H1 (cell line): ENCODE measurements around the gene CRHR2. TPM values are rescaled to one million over a fixed set of nuclear protein-coding genes. Genes with fewer than 3 reads are reported as not detected.

ENCODE experiments used
- CTCF ChIA-PET: fragments of 300-600 bp; sonication (Branson Sonifier 250); formaldehyde crosslinking; loops from one replicate; lab custom pipeline; 2021; ENCODE audit not compliant: partially characterized antibody; lab: Charles Lee
- POLR2A ChIA-PET: fragments of 300-600 bp; sonication (Branson Sonifier 250); formaldehyde crosslinking; loops from one replicate; lab custom pipeline; 2021; ENCODE audit warnings: inconsistent platforms; ENCODE audit not compliant: partially characterized antibody; lab: Charles Lee
- DNase-seq, 2 experiments: peaks; one replicate each; pipeline versions ENCODE4 v3.0.0 to v3.0.0-alpha.2; 2010 to 2022; ENCODE audit warnings: low spot score in 2 of 2, low read depth in 1 of 2, mixed read lengths in 1 of 2
- FAIRE-seq: peaks from 2 replicates; lab custom pipeline; 2011; peaks lifted over from hg19 to GRCh38; lab: Jason Lieb, UNC
- H2AFZ ChIP-seq: 2 replicates; pipeline ENCODE4 v1.8.1; 2012; ENCODE audit warnings: low read length, inconsistent platforms
- H2AK5ac ChIP-seq: 2 replicates; pipeline ENCODE4 v1.6.1; 2013; ENCODE audit warnings: low read depth, low read length
- H2BK120ac ChIP-seq: replicated peaks from 2 replicates; pipeline ENCODE3; 2013; ENCODE audit warnings: low read depth, low read length, inconsistent platforms
- H2BK12ac ChIP-seq: 2 replicates; pipeline ENCODE4 v1.6.1; 2013; ENCODE audit warnings: low read depth, low read length
- H2BK15ac ChIP-seq: 2 replicates; pipeline ENCODE4 v1.6.1; 2013; ENCODE audit warnings: low read length
- H2BK20ac ChIP-seq: 2 replicates; pipeline ENCODE4 v1.6.1; 2013; ENCODE audit warnings: low read length
- H2BK5ac ChIP-seq: 2 replicates; pipeline ENCODE4 v1.6.1; 2013; ENCODE audit warnings: low read depth, low read length
- H3K14ac ChIP-seq: 2 replicates; pipeline ENCODE4 v1.6.1; 2013; ENCODE audit warnings: inconsistent platforms; ENCODE audit not compliant: insufficient read length
- H3K18ac ChIP-seq: 2 replicates; pipeline ENCODE4 v1.6.1; 2013; ENCODE audit warnings: low read length; ENCODE audit errors: extremely low read depth
- H3K23ac ChIP-seq: 2 replicates; pipeline ENCODE4 v1.6.1; 2013; ENCODE audit warnings: inconsistent platforms; ENCODE audit not compliant: insufficient read length
- H3K23me2 ChIP-seq: 2 replicates; pipeline ENCODE4 v1.6.1; 2013; ENCODE audit warnings: low read depth, low read length
- H3K27ac ChIP-seq: 2 replicates; pipeline ENCODE4 v1.6.1; 2011; ENCODE audit warnings: low read depth, low read length, inconsistent platforms
- H3K27me3 ChIP-seq, 4 experiments: replicated peaks in 1 of 4; 1 replicate in 1 of 4; 2 replicates in 3 of 4; pipeline versions ENCODE4 v1.6.1 to v1.8.1; 2011 to 2013; ENCODE audit warnings: low read length in 3 of 4, mild to moderate bottlenecking in 3 of 4, inconsistent platforms in 2 of 4, mixed read lengths in 2 of 4, moderate library complexity in 1 of 4; ENCODE audit not compliant: control insufficient read depth in 3 of 4, insufficient read depth in 3 of 4; ENCODE audit errors: extremely low read depth in 1 of 4
- H3K36me3 ChIP-seq, 4 experiments: 2 replicates each; pipeline versions ENCODE4 v1.6.1 to v1.8.1; 2011 to 2013; ENCODE audit warnings: mild to moderate bottlenecking in 4 of 4, low read length in 3 of 4, moderate library complexity in 2 of 4, control low read depth in 1 of 4, inconsistent platforms in 1 of 4; ENCODE audit not compliant: insufficient read depth in 4 of 4, control insufficient read depth in 2 of 4
- H3K4ac ChIP-seq: replicated peaks from 2 replicates; pipeline ENCODE3; 2013; ENCODE audit warnings: low read length, low read depth, mixed read lengths, inconsistent platforms; ENCODE audit not compliant: insufficient read length
- H3K4me1 ChIP-seq, 4 experiments: replicated peaks in 1 of 4; 1 replicate in 1 of 4; 2 replicates in 3 of 4; pipeline versions ENCODE4 v1.6.1 to v1.8.1; 2011 to 2013; ENCODE audit warnings: low read length in 3 of 4, inconsistent platforms in 2 of 4, mixed read lengths in 1 of 4; ENCODE audit not compliant: insufficient read depth in 4 of 4, control insufficient read depth in 3 of 4
- H3K4me2 ChIP-seq, 2 experiments: 2 replicates each; pipeline versions ENCODE4 v1.6.1 to v1.8.1; 2011 to 2013; ENCODE audit warnings: low read depth in 2 of 2, low read length in 2 of 2, control low read depth in 1 of 2, inconsistent platforms in 1 of 2, mild to moderate bottlenecking in 1 of 2; ENCODE audit not compliant: insufficient read depth in 1 of 2
- H3K4me3 ChIP-seq, 4 experiments: fragments of 200-600, 300-600 bp in 1 of 4; sonication (generic), shearing (Covaris generic), sonication (Bioruptor Twin) in 1 of 4; 2 replicates each; pipeline versions ENCODE4 v1.5.1 to v1.8.1; 2011 to 2016; ENCODE audit warnings: low read length in 4 of 4, low read depth in 3 of 4, control low read depth in 2 of 4, inconsistent platforms in 2 of 4, mild to moderate bottlenecking in 2 of 4, mixed read lengths in 1 of 4, moderate library complexity in 1 of 4; ENCODE audit not compliant: insufficient read depth in 2 of 4; ENCODE audit errors: extremely low read depth in 1 of 4
- H3K56ac ChIP-seq: replicated peaks from 2 replicates; pipeline ENCODE3; 2013; ENCODE audit warnings: low read depth, mild to moderate bottlenecking, mixed read lengths, low read length, inconsistent platforms; ENCODE audit not compliant: insufficient read length
- H3K79me1 ChIP-seq: 2 replicates; pipeline ENCODE4 v1.6.1; 2013; ENCODE audit warnings: low read depth, low read length, control low read depth
- H3K79me2 ChIP-seq, 2 experiments: 2 replicates each; pipeline versions ENCODE4 v1.6.1 to v1.8.1; 2012 to 2013; ENCODE audit warnings: low read length in 2 of 2, mild to moderate bottlenecking in 2 of 2, inconsistent platforms in 1 of 2; ENCODE audit not compliant: insufficient read depth in 2 of 2, control insufficient read depth in 1 of 2
- H3K9ac ChIP-seq, 4 experiments: replicated peaks in 1 of 4; 1 replicate in 1 of 4; 2 replicates in 3 of 4; pipeline versions ENCODE4 v1.6.1 to v1.8.1; 2011 to 2013; ENCODE audit warnings: low read depth in 3 of 4, low read length in 3 of 4, control low read depth in 2 of 4, mild to moderate bottlenecking in 2 of 4, moderate library complexity in 2 of 4, inconsistent platforms in 1 of 4; ENCODE audit errors: extremely low read depth in 1 of 4
- H3K9me3 ChIP-seq, 2 experiments: 2 replicates each; pipeline versions ENCODE4 v1.6.1 to v1.8.1; 2012 to 2013; ENCODE audit warnings: mild to moderate bottlenecking in 2 of 2, moderate library complexity in 2 of 2, control low read depth in 1 of 2, inconsistent platforms in 1 of 2, low read depth in 1 of 2, low read length in 1 of 2, mixed read lengths in 1 of 2; ENCODE audit not compliant: insufficient read depth in 2 of 2
- H4K20me1 ChIP-seq, 2 experiments: replicated peaks in 1 of 2; 2 replicates each; pipeline versions ENCODE3 to v1.8.1; 2011 to 2013; ENCODE audit warnings: inconsistent platforms in 2 of 2, low read length in 2 of 2, mild to moderate bottlenecking in 1 of 2; ENCODE audit not compliant: insufficient read depth in 2 of 2, control insufficient read depth in 1 of 2
- H4K5ac ChIP-seq: 2 replicates; pipeline ENCODE4 v1.6.1; 2013; ENCODE audit warnings: low read length, low read depth, mixed read lengths, inconsistent platforms; ENCODE audit not compliant: insufficient read length
- H4K8ac ChIP-seq: 2 replicates; pipeline ENCODE4 v1.8.0; 2013; ENCODE audit warnings: mild to moderate bottlenecking, moderate library complexity, low read length, inconsistent platforms; ENCODE audit not compliant: insufficient read depth; ENCODE audit errors: extremely low read depth
- H4K91ac ChIP-seq: replicated peaks from 2 replicates; pipeline ENCODE3; 2013; ENCODE audit warnings: low read length, mixed read lengths, inconsistent platforms; ENCODE audit not compliant: insufficient read length
- CHD2 ChIP-seq: IDR thresholded peaks from 2 replicates; pipeline ENCODE4 v1.6.1; 2012; ENCODE audit warnings: low read length, improper control_type of control experiment
- CREB1 ChIP-seq: IDR thresholded peaks from 2 replicates; pipeline ENCODE4 v1.6.1; 2012; ENCODE audit warnings: inconsistent platforms
- CTBP2 ChIP-seq: IDR thresholded peaks from 2 replicates; pipeline ENCODE4 v1.7.0; 2011; ENCODE audit warnings: borderline replicate concordance, mild to moderate bottlenecking, moderate library complexity, mixed read lengths, low read length; ENCODE audit not compliant: insufficient read depth, insufficient read length
- JUN ChIP-seq: IDR thresholded peaks from 2 replicates; pipeline ENCODE4 v1.6.1; 2011; ENCODE audit warnings: low read depth, mild to moderate bottlenecking, improper control_type of control experiment, low read length
- WGBS, 2 experiments: shearing (Covaris generic) in 1 of 2; methylation state at CpG; one replicate each; pipeline versions ENCODE4 v1.1.6 to v1.1.7; 2013 to 2015; ENCODE audit warnings: low lambda C conversion rate in 2 of 2, mixed read lengths in 2 of 2, inconsistent platforms in 1 of 2, low coverage in 1 of 2, missing lambda C conversion rate in 1 of 2; ENCODE audit not compliant: insufficient replicate concordance in 2 of 2, insufficient coverage in 1 of 2, insufficient read length in 1 of 2; ENCODE audit errors: extremely low coverage in 1 of 2, missing lambda C conversion rate in 1 of 2; 5-methylcytosine and 5-hydroxymethylcytosine counted together
- polyA plus RNA-seq, 7 experiments: library from polyadenylated mRNA; depleted of rRNA in 3 of 7; stranded (reverse) in 5 of 7; unstranded in 2 of 7; fragments of >200 nt in 5 of 7; fragments of 200-250 nt in 2 of 7; gene quantifications; 1 replicate in 5 of 7; 2 replicates in 1 of 7; 4 replicates in 1 of 7; pipeline versions ENCODE4 v1.2.1 to v1.2.3, GENCODE V29; 2011 to 2013; ENCODE audit warnings: missing spikeins in 2 of 7, mixed read lengths in 2 of 7
- total RNA-seq: library from RNA; stranded (reverse); fragmentation: NEBNext Ultra II Directional; extraction: Animal tissue kit (Norgen Biotek cat#: 25700); gene quantifications from 2 replicates; pipeline ENCODE4 v1.2.1, GENCODE V29; 2021
- TF ChIP-seq, protein P1 (sequence below): IDR thresholded peaks from 2 replicates; pipeline ENCODE4 v1.6.1; 2012; ENCODE audit warnings: inconsistent platforms

Gene CRHR2
- total and polyA plus RNA-seq, 2 of the 8 experiments (the other 6 are each of a cell fraction or from before 2014, with no cell fraction given): 0.37 to 1.3 TPM

DNA sequence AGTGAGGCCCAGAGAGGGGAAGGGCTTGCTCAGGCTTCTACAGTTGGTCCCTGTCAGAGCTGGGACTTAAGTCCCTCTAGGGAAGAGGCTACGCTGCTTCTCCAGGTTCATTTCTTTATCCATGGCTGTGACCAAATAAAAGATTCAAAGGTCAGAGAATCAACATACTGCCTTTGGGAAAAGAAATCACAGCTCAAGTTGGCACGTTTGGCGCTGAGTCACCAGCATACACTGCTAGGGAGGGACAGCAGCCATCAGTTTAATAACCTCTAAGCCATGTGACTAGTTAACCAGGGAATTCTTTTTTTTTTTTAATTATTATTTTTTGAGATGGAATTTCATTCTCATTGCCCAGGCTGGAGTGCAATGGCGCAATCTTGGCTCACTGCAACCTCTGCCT is 28.4 kb upstream of the CRHR2 start:
- ChIA-PET POLR2A (no interaction called here), CTCF (interaction anchor here (0.6 to 3.0 kb wide), 10 partner anchors 9 to 165 kb away, joined by 3 to 23 read pairs (median 4); partner anchors contain the start of gene CRHR2)
- Histone ChIP-seq H4K8ac (no peak overlapping the region), H3K27ac (no peak overlapping the region), H3K36me3 (no peaks in the 10 kb centered on the region), H3K27me3 (no peaks in the 10 kb centered on the region), H4K91ac (no peak overlapping the region), H3K23me2 (no peaks in the 10 kb centered on the region; the same call in 1 of the 2 replicates), H2BK120ac (no peak overlapping the region), H2BK15ac (no peak overlapping the region), H2AK5ac (no peak overlapping the region), H4K20me1 (no peaks in the 10 kb centered on the region), H2BK20ac (no peak overlapping the region), H2BK5ac (no peak overlapping the region), H2BK12ac (no peak overlapping the region), H3K79me2 (no peaks in the 10 kb centered on the region), H3K4me3 (no peak overlapping the region), H3K18ac (no peak overlapping the region), H3K4ac (no peak overlapping the region), H3K14ac (no peak overlapping the region), H3K79me1 (no peaks in the 10 kb centered on the region), H3K4me2 (no peak overlapping the region), H3K56ac (no peak overlapping the region), H3K9me3 (no peaks in the 10 kb centered on the region), H3K4me1 (no peaks in the 10 kb centered on the region; a peak in 2 of 7 replicates), H4K5ac (no peak overlapping the region), H2AFZ (no peak overlapping the region), H3K9ac (no peak overlapping the region), H3K23ac (no peak overlapping the region)
- TF ChIP-seq CREB1 (no peak), CHD2 (no peak), JUN (no peak), CTBP2 (no peak)
- TF ChIP-seq, protein P1, sequence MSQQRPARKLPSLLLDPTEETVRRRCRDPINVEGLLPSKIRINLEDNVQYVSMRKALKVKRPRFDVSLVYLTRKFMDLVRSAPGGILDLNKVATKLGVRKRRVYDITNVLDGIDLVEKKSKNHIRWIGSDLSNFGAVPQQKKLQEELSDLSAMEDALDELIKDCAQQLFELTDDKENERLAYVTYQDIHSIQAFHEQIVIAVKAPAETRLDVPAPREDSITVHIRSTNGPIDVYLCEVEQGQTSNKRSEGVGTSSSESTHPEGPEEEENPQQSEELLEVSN: no peak
- FAIRE-seq (no peak), DNase-seq (no peak)
- 92% methylated on average over 4 of the region's 4 CpGs; no CpG with 5 or more reads in 1 of the 2 experiments for WGBS, 2 experiments
